Left lung (tissue), 10 donors: ENCODE results near the gene CORO7. TPM values are rescaled to one million over a fixed set of nuclear protein-coding genes. Genes with fewer than 3 reads are reported as not detected.

Source experiments
- ATAC-seq: fragments of 200-7000 bp; cut with Tn5 transposase; one replicate; pipeline ENCODE4 v1.9.1; 2020; ENCODE audit warnings: moderate library complexity
- DNase-seq, 4 donors: peaks; one replicate each; pipeline ENCODE4 v3.0.0-alpha.2; 2013 to 2020
- H3K27ac ChIP-seq, 2 donors: fragments of 200-600 bp; sonication (generic) in 1 of 2; one replicate each; pipeline versions ENCODE4 v1.5.0 to v1.8.0; 2020 to 2021
- H3K27me3 ChIP-seq, 2 donors: fragments of 200-600 bp; sonication (generic) in 1 of 2; one replicate each; pipeline versions ENCODE4 v1.5.0 to v1.8.0; 2020 to 2021
- H3K36me3 ChIP-seq, 2 donors: fragments of 200-600 bp; sonication (generic) in 1 of 2; one replicate each; pipeline versions ENCODE4 v1.5.0 to v1.8.0; 2020 to 2021
- H3K4me1 ChIP-seq, 2 donors: fragments of 200-600 bp; one replicate each; pipeline ENCODE4 v1.8.0; 2021
- H3K4me3 ChIP-seq, 2 donors: fragments of 200-600 bp; sonication (generic) in 1 of 2; one replicate each; pipeline versions ENCODE4 v1.5.0 to v1.8.0; 2020 to 2021; ENCODE audit warnings: mild to moderate bottlenecking in 1 of 2
- H3K9me3 ChIP-seq, 2 donors: fragments of 200-600 bp; sonication (generic) in 1 of 2; one replicate each; pipeline versions ENCODE4 v1.5.0 to v1.8.0; 2020 to 2021
- intact Hi-C, 2 donors: fragments of 100-400 bp; cut with DNase I; formaldehyde crosslinking; loops; one replicate each; pipeline versions ENCODE4 v1.11.2 to v1.14.2; 2022
- polyA plus RNA-seq, 6 donors: library from polyadenylated mRNA; unstranded; fragments of 120-200 nt; gene quantifications; one replicate each; pipeline ENCODE4 v1.2.1, GENCODE V29; 2013; ENCODE audit not compliant: insufficient read length in 6 of 6
- total RNA-seq, 2 donors: library from RNA; stranded (reverse); fragmentation: NEBNext Ultra II Directional; extraction: Animal tissue kit (Norgen Biotek cat#: 25700); gene quantifications; one replicate each; pipeline ENCODE4 v1.2.1, GENCODE V29; 2021
- TF ChIP-seq, protein P1 (sequence below), 2 donors: fragments of 200-600 bp; sonication (generic) in 1 of 2; IDR thresholded peaks; one replicate each; pipeline versions ENCODE4 v1.5.0 to v1.8.0; 2021; ENCODE audit warnings: antibody characterized with exemption in 2 of 2
- donor health status: DM: no; HTN: yes; CAD: no.
- donor health status: DM: no; HTN: no; CAD: no.

The CORO7 gene
- total and polyA plus RNA-seq, 8 donors = 15.7 to 81.7 (median 21.6) TPM

DNA sequence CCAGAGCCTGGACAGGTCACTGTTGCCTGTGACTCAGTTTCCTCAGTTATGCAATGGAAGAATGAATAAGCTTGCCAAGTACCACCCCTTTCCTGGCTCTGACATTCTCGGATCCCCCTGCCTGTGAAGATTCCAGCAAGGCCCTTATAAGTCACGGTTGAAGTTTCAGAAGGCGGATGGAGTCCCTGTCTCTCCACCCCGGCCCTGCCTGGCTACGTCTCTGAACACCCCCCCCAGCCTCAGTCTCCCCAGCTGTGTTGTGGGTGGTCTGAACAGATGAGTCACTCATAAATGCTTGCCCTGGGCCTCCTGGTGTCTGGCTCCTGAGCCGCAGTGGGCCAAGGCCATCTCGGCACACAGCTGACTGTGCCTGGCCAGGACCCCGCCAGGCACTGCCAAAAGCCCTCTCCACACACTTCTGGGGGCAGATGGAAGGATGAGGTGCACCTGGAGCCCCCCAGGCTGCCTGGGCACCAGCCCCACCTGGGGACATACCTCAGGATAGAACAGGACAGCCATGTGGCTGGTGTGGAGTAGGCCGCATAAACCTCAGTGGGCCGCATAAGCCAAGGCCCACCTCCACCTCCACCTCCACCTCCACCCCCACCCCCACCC, 29.3 kb downstream of the CORO7 start:
- intact Hi-C loops = no loop called here
- no peak overlapping the region for H3K27ac ChIP-seq
- ATAC-seq = no peak
- no peaks in the 10 kb centered on the region for H3K9me3 ChIP-seq
- no peaks in the 10 kb centered on the region for H3K27me3 ChIP-seq
- DNase-seq = no peak
- TF ChIP-seq, protein P1, sequence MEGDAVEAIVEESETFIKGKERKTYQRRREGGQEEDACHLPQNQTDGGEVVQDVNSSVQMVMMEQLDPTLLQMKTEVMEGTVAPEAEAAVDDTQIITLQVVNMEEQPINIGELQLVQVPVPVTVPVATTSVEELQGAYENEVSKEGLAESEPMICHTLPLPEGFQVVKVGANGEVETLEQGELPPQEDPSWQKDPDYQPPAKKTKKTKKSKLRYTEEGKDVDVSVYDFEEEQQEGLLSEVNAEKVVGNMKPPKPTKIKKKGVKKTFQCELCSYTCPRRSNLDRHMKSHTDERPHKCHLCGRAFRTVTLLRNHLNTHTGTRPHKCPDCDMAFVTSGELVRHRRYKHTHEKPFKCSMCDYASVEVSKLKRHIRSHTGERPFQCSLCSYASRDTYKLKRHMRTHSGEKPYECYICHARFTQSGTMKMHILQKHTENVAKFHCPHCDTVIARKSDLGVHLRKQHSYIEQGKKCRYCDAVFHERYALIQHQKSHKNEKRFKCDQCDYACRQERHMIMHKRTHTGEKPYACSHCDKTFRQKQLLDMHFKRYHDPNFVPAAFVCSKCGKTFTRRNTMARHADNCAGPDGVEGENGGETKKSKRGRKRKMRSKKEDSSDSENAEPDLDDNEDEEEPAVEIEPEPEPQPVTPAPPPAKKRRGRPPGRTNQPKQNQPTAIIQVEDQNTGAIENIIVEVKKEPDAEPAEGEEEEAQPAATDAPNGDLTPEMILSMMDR (IDR thresholded peaks at IDR 0.05) = no peak
- H3K4me1 ChIP-seq = peaks cover 0 to 7% of the 10 kb centered on the region in 2 donors
- H3K4me3 ChIP-seq = no peak overlapping the region
- peaks cover 0 to 99% of the 10 kb centered on the region in 2 donors for H3K36me3 ChIP-seq

DNA sequence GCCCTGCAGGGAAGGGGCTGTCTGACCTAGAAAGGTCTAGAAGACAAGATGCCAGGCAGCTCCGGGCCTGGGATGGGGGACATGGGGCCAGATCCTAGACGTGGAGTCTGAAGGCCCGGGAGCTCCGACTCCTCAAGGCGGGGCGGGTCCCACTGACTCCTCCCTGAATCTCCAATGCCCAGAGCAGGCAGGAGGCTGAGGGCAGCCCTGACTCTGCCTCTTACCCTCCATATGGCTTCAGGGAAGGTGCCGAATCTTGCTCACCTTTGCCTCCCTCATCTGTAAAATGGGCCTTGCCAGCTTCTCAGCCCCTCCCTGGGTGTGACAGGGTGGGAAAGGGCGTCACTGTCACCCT, 30.0 kb downstream of the CORO7 start:
- H3K4me1 ChIP-seq = peaks cover 0 to 7% of the 10 kb centered on the region in 2 donors

DNA sequence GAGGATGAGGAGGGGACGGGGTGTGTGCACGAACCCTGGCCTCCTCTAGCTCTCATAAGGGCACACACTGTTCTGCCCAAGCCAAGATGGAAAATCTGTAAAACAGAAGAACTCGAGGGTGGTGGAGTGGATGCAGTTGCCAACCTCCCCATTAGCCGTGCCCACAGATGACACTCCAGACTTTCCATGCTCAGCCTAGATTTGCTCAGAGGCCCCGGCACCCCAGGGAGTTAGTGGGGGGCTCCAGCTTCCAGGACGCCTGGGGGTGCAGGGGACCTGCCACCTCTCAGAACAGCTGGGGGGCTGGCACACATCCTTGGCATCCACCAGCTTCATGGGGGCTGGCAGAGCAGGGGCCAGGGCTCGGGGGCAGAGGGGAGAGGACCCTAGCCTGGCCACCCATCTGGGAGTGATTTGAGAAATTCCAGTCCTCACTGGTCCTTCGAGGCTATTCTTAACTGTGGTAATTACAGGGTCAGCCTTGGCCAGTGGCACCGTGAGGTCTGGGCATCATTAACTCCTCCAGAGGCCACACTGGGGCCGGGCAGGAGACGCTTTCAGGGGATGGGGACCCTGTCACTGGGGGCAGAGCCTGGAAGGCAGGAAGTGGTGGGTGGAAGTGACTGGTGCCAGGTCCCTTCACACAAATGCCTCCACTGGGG, 30.5 kb downstream of the CORO7 start:
- Histone ChIP-seq H3K9me3 (no peaks in the 10 kb centered on the region), H3K4me3 (no peak overlapping the region), H3K27ac (peak overlapping the region; percentile 10 to 44), H3K4me1 (peaks cover 0 to 8% of the 10 kb centered on the region in 2 donors), H3K36me3 (peaks cover 0 to 100% of the 10 kb centered on the region in 2 donors), H3K27me3 (no peaks in the 10 kb centered on the region)
- TF ChIP-seq, protein P1 (IDR thresholded peaks at IDR 0.05) = no peak
- intact Hi-C loops = no loop called here
- DNase-seq (no peak), ATAC-seq (no peak)

More for the DNA sequence above, 30.0 kb downstream of the CORO7 start:
- peak; percentile 14 for ATAC-seq
- TF ChIP-seq, protein P1 (IDR thresholded peaks at IDR 0.05) = no peak
- no peak for DNase-seq
- Histone ChIP-seq H3K9me3 (no peaks in the 10 kb centered on the region), H3K36me3 (peaks cover 0 to 99% of the 10 kb centered on the region in 2 donors), H3K27me3 (no peaks in the 10 kb centered on the region), H3K27ac (peak overlapping the region; percentile 10 to 44), H3K4me3 (no peak overlapping the region)
- intact Hi-C loops = no loop called here

DNA sequence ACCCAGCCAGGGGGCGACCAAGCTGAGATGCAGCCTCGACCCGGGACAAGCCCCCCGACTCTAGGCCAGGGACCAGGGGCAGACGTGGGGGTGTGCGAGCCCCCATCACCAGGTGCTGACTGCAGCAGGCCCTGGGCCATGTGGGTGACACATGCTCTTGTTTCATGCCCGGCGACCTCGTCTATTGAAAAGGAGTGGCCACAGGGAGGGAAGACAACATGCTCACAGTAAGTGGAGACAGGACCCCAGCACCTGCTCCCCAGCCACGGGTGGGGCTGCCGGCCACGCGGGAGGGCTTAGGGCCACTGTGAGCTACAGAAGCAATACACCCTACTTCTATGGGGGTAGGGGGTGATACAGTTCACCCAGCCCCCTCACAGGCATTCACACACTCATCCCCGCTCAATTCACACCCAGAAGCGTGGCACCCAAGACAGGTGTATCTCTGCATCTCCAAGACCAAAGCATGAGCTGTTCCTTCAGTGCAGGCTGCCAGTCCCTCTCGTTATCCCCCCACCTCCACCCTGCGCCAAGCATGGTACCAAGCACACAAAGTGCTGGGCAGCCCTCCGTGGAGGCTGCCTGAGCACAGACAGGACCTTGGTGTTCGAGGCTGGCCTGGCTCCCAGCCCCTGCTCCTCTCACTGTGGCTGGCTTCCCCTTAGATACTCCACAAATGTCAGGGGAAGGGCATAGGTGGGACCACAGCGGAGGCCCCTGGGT, 31.2 kb downstream of the CORO7 start:
- peaks cover 0 to 12% of the 10 kb centered on the region in 2 donors for H3K4me1 ChIP-seq

More for the DNA sequence above, 31.2 kb downstream of the CORO7 start:
- Histone ChIP-seq H3K27me3 (no peaks in the 10 kb centered on the region), H3K27ac (peak overlapping the region in 1 of 2 donors; percentile 10), H3K4me3 (no peak overlapping the region), H3K36me3 (peaks cover 0 to 100% of the 10 kb centered on the region in 2 donors), H3K9me3 (no peaks in the 10 kb centered on the region)
- ATAC-seq (no peak), DNase-seq (no peak)
- TF ChIP-seq, protein P1 (IDR thresholded peaks at IDR 0.05) = no peak
- intact Hi-C loops = no loop called here
